Activated CD8-positive, alpha-beta T cell treated with anti-CD3 and anti-CD28 coated beads for 36 hours (primary cell): ENCODE results near the gene TSPAN12. TPM values are rescaled to one million over a fixed set of nuclear protein-coding genes. Genes with fewer than 3 reads are reported as not detected.
"Not testable (repeated sequence)": the region's sequence is repeated elsewhere in the genome, so short reads cannot be mapped to it uniquely, and the experiment has no call there.

ENCODE experiments used
- ATAC-seq: fragments of 200-7000 bp; cut with Tn5 transposase; one replicate; pipeline ENCODE4 v1.10.0; 2021; ENCODE audit warnings: mild to moderate bottlenecking, moderate library complexity
- CTCF ChIA-PET: fragments of 350-600 bp; sonication (Branson Sonifier 250); formaldehyde crosslinking; loops from one replicate; lab custom pipeline; 2021; ENCODE audit warnings: antibody characterized with exemption; lab: Charles Lee
- POLR2A ChIA-PET: fragments of 350-600 bp; sonication (Branson Sonifier 250); formaldehyde crosslinking; loops from one replicate; lab custom pipeline; 2021; ENCODE audit warnings: antibody characterized with exemption; lab: Charles Lee
- DNase-seq: peaks from one replicate; pipeline ENCODE4 v3.0.0-alpha.2; 2020
- H3K27ac Mint-ChIP-seq: one replicate; pipeline ENCODE4 v1.8.0; 2021; ENCODE audit warnings: mild to moderate bottlenecking, mixed read lengths
- H3K27me3 Mint-ChIP-seq: one replicate; pipeline ENCODE4 v1.8.0; 2021; ENCODE audit warnings: mixed read lengths
- H3K36me3 Mint-ChIP-seq: one replicate; pipeline ENCODE4 v1.8.0; 2021; ENCODE audit warnings: low read depth, mixed read lengths
- H3K4me1 Mint-ChIP-seq: one replicate; pipeline ENCODE4 v1.8.0; 2021; ENCODE audit warnings: low read depth, mixed read lengths
- H3K4me3 Mint-ChIP-seq: one replicate; pipeline ENCODE4 v1.8.0; 2021; ENCODE audit warnings: mild to moderate bottlenecking, moderate library complexity, mixed read lengths
- H3K9me3 Mint-ChIP-seq: one replicate; pipeline ENCODE4 v1.8.0; 2021; ENCODE audit warnings: mixed read lengths
- CTCF ChIP-seq: fragments of 200-600 bp; IDR thresholded peaks from one replicate; pipeline ENCODE4 v1.8.0; 2022; ENCODE audit warnings: antibody characterized with exemption, mild to moderate bottlenecking
- intact Hi-C: fragments of 100-400 bp; cut with micrococcal nuclease; formaldehyde crosslinking; loops from one replicate; pipeline ENCODE4 v1.10.0; 2022
- total RNA-seq, 2 experiments: library from RNA; stranded (reverse); gene quantifications; one replicate each; pipeline ENCODE4 v1.2.3, GENCODE V29; 2021

Gene TSPAN12
- total RNA-seq, 2 experiments from 2014 or later, result not detected

GRCh38 chr7:120785095-120785494 lies 72.8 kb downstream of the TSPAN12 start:
- POLR2A ChIA-PET, result interaction anchor here (1.0 kb wide), 1 partner anchor 8 kb away, joined by 3 read pairs; no protein-coding TSS in a partner anchor
- H3K4me1 Mint-ChIP-seq, result no peaks in the 10 kb centered on the region
- ATAC-seq, result no peak
- no peaks in the 10 kb centered on the region for H3K9me3 Mint-ChIP-seq
- no peak for DNase-seq
- intact Hi-C loops, result no loop called here
- H3K27me3 Mint-ChIP-seq, result peaks cover 2% of the 10 kb centered on the region
- no peak overlapping the region for H3K4me3 Mint-ChIP-seq
- no peak for TF ChIP-seq CTCF
- H3K36me3 Mint-ChIP-seq, result no peaks in the 10 kb centered on the region
- H3K27ac Mint-ChIP-seq, result no peak overlapping the region
- CTCF ChIA-PET, result no interaction called here

GRCh38 chr7:120783721-120784120 lies 74.2 kb downstream of the TSPAN12 start:
- no peak for TF ChIP-seq CTCF
- ChIA-PET CTCF (interaction anchor here (1.8 kb wide), 1 partner anchor 8 kb away, joined by 11 read pairs; no protein-coding TSS in a partner anchor), POLR2A (no interaction called here)
- Mint-ChIP-seq H3K4me1 (no peaks in the 10 kb centered on the region), H3K9me3 (no peaks in the 10 kb centered on the region), H3K27ac (no peak overlapping the region), H3K4me3 (no peak overlapping the region), H3K27me3 (peaks cover 2% of the 10 kb centered on the region), H3K36me3 (no peaks in the 10 kb centered on the region)
- no peak for ATAC-seq
- DNase-seq, result no peak
- intact Hi-C loops, result no loop called here

GRCh38 chr7:120783273-120783672 lies 74.7 kb downstream of the TSPAN12 start:
- DNase-seq (no peak), ATAC-seq (no peak)
- Mint-ChIP-seq H3K9me3 (no peaks in the 10 kb centered on the region), H3K4me1 (no peaks in the 10 kb centered on the region), H3K27me3 (peaks cover 2% of the 10 kb centered on the region), H3K4me3 (no peak overlapping the region), H3K36me3 (no peaks in the 10 kb centered on the region), H3K27ac (no peak overlapping the region)
- ChIA-PET CTCF (interaction anchor here (1.1 to 1.8 kb wide), 2 partner anchors 9 to 75 kb away, joined by 3 to 11 read pairs; partner anchors contain the start of gene TSPAN12), POLR2A (interaction anchor here (0.6 kb wide), 1 partner anchor 18 kb away, joined by 3 read pairs; no protein-coding TSS in a partner anchor)
- intact Hi-C loops, result no loop called here
- no peak for TF ChIP-seq CTCF

GRCh38 chr7:120781924-120782323 lies 76.0 kb downstream of the TSPAN12 start:
- intact Hi-C loops, H3K4me3 Mint-ChIP-seq, POLR2A ChIA-PET, H3K4me1 Mint-ChIP-seq, H3K9me3 Mint-ChIP-seq, ATAC-seq, DNase-seq, CTCF ChIA-PET, H3K27me3 Mint-ChIP-seq, H3K36me3 Mint-ChIP-seq, H3K27ac Mint-ChIP-seq: not testable (repeated sequence)

- CTCF ChIA-PET, result no interaction called here
- no peak for TF ChIP-seq CTCF
- POLR2A ChIA-PET, result no interaction called here
- H3K27ac Mint-ChIP-seq, result no peak overlapping the region
- H3K9me3 Mint-ChIP-seq, result no peaks in the 10 kb centered on the region
- no peaks in the 10 kb centered on the region for H3K36me3 Mint-ChIP-seq
- H3K4me1 Mint-ChIP-seq, result no peaks in the 10 kb centered on the region
- H3K27me3 Mint-ChIP-seq, result peaks cover 2% of the 10 kb centered on the region
- no peak overlapping the region for H3K4me3 Mint-ChIP-seq
- no peak for DNase-seq
- intact Hi-C loops, result no loop called here
- no peak for ATAC-seq
Observed at GRCh38 chr7:120780938-120781337, 77.0 kb downstream of the TSPAN12 start.

GRCh38 chr7:120780451-120780850 lies 77.5 kb downstream of the TSPAN12 start:
- CTCF ChIA-PET, H3K4me3 Mint-ChIP-seq, H3K36me3 Mint-ChIP-seq, H3K27me3 Mint-ChIP-seq, H3K4me1 Mint-ChIP-seq, H3K27ac Mint-ChIP-seq, POLR2A ChIA-PET, H3K9me3 Mint-ChIP-seq, intact Hi-C loops, ATAC-seq, DNase-seq: not testable (repeated sequence)

- H3K4me3 Mint-ChIP-seq, H3K36me3 Mint-ChIP-seq, H3K4me1 Mint-ChIP-seq, H3K27me3 Mint-ChIP-seq, H3K27ac Mint-ChIP-seq, POLR2A ChIA-PET, intact Hi-C loops, DNase-seq, CTCF ChIA-PET, ATAC-seq, H3K9me3 Mint-ChIP-seq: not testable (repeated sequence)
Observed at GRCh38 chr7:120779078-120779477, 78.9 kb downstream of the TSPAN12 start.
